Measurements from ENCODE around the gene NIPAL4.

NIPAL4 gene

DNA sequence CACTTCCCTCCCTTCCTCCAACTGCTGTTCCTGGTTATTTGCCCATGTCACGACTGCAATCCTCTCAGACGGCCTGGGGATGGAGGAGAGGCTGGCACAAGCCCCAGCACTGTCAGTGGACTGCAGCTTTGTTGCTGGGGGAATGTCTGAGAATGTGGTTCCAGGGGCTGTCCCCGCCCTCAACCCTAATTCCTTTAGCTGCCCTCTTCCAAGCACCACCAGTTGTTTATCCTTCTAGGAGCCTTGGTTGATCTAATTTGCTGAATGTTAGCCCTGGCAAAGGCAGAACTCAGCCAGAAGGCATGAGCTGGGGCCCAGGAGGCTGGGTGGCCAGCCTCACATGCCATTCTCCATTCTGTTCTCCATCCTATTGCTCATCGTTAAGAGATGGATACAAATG, 64.0 kb downstream of the NIPAL4 start:
- TF ChIP-seq, protein P1, sequence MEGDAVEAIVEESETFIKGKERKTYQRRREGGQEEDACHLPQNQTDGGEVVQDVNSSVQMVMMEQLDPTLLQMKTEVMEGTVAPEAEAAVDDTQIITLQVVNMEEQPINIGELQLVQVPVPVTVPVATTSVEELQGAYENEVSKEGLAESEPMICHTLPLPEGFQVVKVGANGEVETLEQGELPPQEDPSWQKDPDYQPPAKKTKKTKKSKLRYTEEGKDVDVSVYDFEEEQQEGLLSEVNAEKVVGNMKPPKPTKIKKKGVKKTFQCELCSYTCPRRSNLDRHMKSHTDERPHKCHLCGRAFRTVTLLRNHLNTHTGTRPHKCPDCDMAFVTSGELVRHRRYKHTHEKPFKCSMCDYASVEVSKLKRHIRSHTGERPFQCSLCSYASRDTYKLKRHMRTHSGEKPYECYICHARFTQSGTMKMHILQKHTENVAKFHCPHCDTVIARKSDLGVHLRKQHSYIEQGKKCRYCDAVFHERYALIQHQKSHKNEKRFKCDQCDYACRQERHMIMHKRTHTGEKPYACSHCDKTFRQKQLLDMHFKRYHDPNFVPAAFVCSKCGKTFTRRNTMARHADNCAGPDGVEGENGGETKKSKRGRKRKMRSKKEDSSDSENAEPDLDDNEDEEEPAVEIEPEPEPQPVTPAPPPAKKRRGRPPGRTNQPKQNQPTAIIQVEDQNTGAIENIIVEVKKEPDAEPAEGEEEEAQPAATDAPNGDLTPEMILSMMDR (IDR thresholded peaks at IDR 0.05; ENCODE audit: low read depth, low read length) = no peak
- no peak overlapping the region for H3K4me3 ChIP-seq (ENCODE audit: low read depth, low read length)
